Myocyte (in vitro differentiated cells): ENCODE data around the gene ADORA1. TPM values are rescaled to one million over a fixed set of nuclear protein-coding genes. Genes with fewer than 3 reads are reported as not detected.

ENCODE experiments used
- DNase-seq: peaks from one replicate; pipeline ENCODE4 v3.0.0-alpha.2; 2012; ENCODE audit warnings: low read depth
- total RNA-seq: library from RNA; depleted of rRNA; stranded (reverse); fragments of >200 nt; gene quantifications from 2 replicates; pipeline ENCODE4 v1.2.3, GENCODE V29; 2014

The ADORA1 gene
- total RNA-seq, 1 donor from 2014 or later, result 27.4 TPM

DNA sequence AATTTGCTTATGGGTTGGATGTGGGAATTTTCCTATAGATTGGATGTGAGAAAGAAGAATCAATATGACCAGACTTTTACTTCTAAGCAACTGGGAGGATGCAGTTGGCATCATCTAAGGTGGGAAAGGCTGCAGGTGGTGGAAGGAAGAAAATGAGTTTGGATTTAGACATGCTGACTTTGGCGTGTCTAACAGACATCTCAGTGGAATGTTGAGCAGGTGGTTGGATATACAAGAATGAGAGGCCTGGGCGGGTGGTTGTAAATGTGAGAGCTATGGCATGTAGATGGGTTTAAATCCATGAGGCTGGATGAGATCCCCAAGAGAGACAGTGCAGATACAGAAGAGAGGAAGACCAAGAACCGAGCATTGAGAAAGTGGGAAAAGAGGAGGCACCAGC is 10.5 kb downstream of the ADORA1 start:
- no peak for DNase-seq

DNA sequence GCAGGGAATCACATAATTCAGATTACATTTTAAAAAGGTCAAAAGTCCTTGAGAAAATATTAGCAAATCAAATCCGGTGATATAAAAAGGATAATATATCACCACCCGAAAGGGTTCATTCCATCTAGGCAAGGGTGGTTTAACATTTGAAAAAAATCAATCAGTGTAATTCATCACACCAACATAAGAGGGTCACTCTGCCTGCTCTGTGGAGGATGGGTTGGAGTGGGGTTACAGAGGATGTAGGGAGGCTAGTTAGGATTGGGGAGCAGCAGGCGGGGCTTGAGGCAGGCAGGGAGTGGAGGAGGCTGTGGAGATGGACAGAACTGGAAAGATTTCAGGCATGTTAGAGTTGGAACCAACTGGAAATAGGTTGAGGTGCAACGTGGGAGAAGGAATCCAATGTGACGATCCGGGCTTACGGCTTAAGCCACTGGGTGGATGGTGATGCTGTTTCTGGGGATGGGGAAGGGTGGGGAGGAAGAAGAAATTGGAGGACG is 12.5 kb downstream of the ADORA1 start:
- DNase-seq, result no peak

DNA sequence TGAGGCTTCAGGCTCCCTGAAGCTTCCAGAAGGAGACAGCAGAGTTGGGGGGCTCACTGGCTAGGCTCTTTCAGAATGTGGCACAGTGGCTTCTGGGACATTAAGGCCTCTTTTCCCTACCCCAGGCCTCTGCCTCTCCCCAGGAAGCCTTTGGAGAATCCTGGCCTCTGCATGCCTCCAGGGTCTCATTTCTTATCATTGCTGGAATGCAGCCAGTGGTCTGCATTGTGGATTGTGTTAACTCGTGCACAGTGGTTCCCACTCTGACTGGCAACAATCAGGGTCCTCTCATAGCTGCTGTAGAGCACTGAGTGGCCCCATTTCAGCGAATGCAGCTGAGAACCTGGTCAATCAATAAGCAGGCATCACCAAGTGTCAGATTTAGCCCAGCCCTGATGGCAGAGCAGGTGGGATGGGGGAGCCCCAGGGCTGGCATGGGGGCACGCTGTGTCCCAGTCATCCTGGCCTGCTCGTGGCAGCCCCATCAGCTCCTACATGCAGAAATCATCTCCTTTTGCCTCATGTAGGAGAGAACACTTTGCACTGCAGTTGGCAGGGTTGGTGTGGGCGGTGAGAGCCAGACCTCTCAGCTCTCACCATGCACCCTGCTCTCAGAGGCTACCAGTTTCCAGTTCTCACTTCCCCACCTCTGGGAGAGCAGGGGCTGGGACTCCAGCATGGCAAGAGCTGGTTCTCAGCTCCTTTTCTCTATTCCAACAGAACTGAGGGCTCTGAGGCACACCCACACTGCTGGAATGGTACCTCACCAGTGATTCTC is 13.4 kb downstream of the ADORA1 start:
- DNase-seq, result no peak

DNA sequence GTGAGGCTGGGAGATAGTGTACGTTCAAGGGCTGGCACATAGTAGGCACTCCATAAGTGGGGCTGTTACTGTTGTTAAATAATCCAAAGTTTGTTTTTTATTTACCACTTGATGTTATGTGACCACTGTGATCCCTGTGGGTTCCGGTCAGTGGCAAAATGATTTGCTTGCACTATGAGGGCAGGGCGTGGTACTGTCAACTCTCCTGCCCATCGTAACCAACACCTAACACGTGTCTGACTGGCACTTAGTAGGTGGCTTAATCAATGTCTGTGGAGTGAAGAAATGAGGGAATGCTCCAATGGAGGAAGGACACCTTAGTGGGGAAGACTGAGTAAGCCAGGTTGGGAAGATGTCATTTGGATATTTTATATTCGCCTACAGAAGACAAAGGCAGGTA is 14.6 kb downstream of the ADORA1 start:
- no peak for DNase-seq

DNA sequence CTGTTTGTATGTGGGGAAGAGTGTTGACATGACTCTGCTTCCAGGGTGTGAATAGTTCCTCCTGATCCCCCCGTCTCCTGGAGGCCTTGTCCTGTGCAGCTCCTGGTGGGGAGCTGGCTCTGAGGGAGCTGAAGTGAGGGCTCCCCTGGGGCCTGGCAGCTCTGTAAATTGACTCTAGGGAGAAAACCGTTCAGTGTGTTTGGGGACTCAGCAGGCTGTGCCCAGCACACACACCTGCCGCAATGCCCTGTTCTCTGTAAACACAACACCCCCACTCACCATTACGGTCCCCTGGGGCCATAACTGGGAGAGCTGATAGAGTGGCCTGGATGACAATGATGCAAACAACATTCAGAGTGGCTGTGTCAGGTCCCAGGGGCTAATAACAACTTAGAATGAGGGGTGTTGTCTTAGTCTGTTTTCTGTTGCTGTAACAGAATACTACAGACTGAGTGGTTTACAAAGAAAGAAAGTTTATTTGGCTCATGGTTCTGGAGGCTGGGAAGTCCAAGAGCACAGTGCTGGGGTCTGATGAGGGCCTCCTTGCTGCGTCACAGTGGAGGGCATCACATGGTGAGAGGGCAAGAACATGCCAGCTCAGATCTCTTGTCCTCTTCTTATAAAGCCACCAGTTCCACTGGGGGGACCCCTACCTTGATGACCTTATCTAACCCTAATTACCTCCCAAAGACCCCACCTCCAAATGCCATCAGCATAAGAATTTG is 15.3 kb downstream of the ADORA1 start:
- no peak for DNase-seq

DNA sequence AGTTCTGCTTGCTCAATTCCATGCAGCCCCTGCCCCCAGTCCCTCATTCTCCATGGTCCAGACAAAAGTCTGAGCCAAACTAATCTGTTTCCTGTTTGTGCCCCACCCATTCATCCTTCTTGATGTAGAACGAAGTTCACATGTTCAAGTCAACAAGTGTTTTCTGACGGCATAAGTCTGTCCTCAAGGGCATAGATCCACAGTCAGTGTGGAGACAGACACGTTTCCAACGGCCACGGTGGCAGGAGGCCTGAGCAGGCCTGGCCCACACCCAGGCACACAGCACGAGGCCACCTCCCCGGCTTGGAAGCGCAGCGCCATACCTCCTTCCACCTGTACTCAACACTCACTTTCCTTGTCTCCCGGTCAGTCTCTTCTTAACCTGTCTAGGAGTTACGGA is 16.1 kb downstream of the ADORA1 start:
- DNase-seq, result no peak

DNA sequence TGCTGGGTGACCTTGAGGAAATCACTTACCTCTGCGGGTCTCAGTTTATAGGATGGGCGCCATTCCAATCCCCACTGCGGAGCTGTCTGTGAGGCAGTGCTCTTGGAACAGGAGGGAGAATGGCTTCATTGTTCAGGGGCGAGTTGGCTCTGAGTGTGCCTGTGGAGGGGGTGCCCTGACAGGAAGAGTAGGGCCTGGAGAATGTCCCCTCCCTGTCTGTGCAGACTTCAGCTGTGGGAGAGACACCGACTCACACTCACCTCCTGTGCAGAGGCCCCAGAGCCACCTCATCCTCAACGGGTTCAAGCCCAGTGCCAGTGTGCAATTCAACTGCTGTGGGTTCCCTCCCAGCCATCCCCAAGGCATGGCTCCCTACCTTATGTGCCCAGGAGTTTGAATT is 17.1 kb downstream of the ADORA1 start:
- no peak for DNase-seq

DNA sequence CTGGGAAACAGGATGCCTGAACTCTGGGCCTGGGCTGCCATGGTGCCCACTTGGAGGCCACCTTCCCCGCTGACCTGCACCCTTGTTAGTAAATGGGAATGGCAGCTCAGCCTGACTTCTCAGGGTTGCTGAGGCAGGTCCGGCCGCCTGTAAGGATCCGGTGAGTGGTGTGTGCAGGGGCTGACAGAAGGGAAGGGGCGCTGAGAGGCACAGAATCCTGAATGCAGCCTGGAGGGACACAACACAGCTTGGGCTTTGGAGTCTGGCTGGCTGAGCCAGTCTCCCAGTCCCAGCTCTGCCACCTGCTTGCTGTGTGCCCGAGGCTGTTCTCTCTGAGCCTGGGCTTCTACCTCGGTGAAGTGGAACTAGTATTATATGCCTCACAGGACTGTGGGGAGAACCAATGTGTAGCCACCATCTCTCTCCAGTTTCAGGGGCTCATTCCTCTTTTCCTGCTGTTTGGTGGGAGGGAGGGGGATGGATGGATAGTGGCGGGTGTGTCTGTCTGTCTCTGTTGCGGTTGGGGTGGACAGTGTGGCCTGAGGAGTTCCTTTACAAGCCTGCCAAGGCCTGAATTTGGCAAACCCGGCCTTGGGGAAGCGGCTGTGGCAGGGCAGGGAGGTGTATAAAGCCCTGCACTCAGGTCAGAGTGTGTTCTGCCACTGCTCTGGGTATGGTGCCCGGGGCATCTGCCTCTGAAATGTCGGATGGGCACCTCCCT is 18.0 kb downstream of the ADORA1 start:
- DNase-seq, result no peak

DNA sequence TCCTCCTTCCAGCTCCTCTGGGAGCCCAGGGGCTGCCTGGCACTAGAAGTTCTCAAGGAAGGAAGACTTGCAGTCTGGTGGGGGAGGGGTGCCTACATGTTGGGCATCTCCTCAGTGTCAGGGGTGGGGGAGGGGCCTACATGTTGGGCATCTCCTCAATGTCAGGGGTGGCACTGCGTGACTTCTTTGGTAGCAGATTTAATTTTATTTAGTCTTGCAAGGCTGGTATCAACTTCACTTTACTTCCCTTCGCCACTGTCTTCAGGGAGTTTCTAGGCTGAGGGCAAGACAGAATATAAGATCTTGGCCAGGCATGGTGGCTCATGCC is 18.5 kb downstream of the ADORA1 start:
- no peak for DNase-seq

DNA sequence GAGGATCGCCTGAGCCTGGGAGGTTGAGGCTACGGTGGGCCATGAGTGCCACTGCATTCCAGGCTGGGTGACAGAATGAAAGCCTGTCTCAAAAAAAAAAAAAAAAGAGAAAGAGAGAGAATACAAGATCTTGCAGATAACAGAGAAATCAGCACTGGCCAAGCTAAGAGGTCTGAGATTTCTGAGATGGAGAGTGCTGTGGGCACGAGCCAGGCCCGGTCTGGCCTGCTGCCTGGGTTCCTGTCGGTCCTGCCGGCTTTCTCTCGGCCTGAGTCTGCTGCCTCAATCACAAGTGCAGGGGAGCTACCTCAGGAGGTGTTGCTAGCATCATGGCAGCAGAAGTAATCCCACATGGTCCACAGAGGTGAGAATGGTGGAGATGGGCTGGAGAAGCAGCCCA is 19.0 kb downstream of the ADORA1 start:
- DNase-seq, result no peak

DNA sequence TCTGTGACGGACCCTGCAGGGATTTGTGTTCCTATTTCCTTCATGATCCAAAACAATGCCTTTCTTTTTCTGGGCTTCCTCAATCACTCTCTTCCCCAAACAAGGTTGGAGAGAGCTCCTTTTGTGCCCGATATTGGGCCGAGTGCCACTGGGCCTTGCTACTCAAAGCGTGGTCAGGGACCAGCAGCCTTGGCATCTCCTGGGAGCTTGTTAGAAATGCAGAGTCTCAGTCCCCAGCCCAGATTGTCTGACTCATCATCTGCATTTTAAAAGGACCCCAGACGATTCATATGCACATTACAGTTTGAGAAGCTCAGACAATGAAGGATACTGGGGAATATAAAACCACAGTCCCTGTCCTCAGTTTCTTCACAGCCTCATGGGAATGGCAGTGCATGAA is 19.9 kb downstream of the ADORA1 start:
- no peak for DNase-seq

DNA sequence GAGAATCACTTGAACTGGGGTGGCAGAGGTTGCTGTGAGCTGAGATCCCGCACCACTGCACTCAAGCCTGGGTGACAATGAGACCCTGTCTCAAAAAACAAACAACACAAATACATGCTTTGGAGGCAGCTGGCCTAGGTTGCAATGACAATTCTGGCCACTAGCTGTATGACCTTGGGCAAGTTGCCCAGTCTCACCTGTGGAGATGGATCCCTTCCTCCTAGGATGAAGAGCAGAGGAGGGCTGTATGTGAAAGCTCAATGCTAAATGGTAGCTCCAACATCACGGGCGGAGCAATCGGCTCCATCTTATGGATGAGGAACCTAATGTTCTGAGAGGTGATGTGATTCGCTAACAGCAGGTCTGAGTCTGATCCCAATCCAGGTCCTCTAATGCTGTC is 20.6 kb downstream of the ADORA1 start:
- DNase-seq, result no peak

DNA sequence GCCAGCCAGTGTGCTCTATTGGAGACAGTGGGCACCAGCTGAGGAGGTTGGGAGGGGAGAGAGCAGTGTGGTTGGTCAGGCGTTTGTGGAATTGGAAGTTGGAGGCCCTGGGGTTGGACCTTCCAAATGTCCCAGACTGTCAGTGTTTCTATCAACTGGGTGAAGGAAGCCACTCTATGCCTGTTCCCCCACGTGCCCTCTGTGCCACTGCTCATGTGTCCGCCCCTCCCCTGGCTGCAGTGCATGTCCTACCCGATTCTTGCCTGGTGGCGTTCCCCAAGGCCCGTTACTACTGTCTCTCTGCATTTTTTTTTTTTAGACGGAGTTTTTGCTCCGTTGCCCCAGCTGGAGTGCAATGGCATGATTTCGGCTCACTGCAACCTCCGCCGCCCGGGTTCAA is 21.1 kb downstream of the ADORA1 start:
- DNase-seq, result no peak

DNA sequence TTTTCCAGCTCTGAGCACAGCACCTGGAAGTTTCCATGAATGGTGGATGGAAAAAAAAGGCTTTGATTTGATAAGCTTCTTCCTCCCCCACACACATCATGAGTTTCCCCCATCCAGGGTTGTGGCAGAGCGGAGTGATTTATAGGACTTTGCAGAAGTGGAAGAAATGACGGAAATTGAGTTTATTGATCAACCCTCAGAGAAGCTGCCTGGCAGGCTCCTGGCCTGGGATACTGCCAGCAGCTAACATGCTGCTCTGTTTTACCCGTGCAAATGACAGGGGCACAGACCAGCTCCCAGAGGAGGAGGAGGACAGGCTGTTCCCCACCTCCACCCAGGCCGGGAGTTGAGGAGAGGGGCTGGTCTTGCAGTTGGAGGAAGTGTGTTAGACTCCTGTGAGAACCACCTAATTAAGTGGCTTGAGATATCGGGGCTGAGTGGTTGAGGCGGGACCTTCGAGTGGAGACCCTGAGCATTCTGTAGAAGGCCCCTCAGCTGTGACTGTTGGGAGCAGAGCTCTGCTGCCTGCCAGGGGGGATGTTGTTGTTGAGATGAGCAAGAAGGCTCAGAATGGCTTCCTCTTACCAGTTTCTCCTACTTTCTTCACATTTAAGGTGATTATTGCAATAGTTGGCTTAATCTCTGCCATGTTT is 21.8 kb downstream of the ADORA1 start:
- DNase-seq, result no peak

DNA sequence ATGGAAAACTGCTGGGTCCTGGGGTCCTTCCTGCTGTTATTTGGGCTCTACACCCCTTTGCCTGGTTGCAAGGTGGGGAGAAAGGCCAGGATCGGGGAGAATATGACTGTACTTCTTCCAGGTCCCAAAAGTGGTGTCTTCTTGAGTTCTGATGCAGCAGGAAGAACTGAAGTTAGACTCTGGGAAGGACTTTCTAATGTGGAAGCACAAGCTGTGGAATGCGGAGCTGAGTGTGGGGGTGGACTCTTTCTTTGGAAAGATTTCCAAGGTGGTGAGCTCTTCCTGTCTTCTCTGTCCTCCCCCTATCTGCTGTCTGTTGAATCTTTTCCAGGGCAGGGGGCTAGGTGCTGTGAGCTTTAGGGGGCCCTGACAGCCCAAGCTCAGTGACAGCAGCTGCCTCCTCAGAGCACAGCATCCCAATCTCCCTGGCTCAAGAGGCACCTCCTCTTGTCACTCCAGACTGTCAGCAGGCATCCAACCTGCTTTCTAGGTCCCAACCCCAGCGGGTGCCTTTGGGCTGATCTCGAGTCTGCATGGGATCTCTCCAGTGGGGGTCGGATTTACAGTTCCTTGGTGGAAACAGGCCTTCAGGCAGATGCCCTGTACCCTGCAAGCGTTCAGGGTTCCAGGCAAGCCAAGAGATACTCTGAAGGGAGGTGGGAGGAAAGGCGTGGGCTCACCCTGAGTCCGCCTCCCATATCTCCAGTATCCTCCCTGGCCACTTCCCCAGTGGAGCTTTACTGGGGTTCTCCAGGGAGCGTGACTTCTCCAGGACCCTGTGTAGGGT is 23.2 kb downstream of the ADORA1 start:
- DNase-seq, result no peak

DNA sequence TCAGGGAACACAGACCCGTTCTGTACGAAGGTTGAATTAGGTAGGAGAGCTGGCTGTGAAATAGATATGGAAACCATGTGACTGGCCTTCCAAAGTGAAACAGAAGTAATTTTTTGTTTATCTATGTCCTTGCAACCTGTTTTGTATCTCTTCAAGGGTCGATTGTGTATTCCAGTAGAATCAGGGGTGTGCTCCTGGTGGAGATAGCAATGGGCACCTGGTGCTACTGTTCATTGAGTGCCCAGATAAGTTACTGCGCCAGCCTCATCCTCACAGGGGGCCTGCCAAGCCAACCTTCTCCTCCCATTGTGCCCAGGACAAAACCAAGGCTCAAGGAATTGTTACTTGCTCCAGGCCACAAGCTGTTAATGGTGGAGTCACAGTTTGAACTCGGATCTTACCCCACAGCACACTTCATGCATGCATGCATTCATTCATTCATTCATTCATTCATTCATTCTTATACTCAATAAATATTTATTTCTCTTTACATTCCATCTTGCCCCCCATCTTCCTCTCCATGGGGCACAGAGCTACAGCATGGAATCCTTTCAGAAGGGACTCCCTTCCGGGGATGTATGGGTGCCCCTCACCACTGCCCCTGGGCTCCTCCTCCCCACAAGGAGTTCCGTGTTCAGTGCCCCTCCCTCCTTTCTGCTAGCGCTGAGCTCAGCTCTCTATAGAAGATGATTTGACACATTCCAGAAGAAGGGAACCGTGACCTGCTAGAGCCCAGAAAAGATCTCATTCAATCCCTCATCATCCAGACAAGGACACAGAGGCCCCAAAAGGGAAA is 24.0 kb downstream of the ADORA1 start:
- no peak for DNase-seq

DNA sequence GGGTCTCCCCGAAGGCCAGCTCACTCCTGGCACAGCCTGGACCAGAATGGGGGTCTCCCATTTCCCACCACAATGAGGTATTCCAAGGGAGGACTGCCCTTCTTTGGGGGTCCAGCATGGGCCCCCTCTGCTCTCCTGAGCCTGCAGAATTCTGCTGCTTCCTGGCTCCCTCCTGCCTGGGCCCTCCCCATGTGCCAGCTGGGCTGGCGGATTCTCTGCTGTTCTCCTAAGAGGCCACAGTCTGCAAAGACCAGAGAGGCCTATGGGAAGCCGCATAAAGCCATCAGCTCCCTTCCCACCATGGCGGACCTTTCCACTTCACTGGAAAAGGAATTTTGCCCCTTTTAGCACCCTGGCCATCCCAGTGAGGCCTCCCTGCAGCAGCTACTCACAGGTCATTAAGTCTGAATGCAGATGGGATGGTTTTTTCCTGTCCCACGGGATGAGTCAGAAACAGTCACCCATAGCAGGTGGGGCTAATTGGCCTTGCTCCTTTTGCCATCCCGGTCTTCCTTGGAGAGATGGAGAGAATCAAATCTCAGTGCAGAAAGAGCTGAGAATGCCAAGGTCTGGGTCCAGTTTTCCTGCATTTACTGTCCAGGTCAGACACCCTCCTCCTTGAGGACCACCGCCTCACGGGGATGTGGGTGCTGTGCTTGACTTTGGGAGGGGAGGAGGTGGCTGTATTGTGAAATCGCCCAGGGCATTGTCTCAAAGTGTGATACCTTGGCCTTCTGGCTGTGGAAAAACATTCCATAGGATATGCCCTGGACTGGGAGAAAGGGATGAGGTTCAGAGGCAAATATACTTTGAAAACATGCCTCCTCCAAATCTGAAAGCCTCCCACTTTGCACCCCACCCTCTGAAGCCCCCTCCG is 24.9 kb downstream of the ADORA1 start:
- no peak for DNase-seq

DNA sequence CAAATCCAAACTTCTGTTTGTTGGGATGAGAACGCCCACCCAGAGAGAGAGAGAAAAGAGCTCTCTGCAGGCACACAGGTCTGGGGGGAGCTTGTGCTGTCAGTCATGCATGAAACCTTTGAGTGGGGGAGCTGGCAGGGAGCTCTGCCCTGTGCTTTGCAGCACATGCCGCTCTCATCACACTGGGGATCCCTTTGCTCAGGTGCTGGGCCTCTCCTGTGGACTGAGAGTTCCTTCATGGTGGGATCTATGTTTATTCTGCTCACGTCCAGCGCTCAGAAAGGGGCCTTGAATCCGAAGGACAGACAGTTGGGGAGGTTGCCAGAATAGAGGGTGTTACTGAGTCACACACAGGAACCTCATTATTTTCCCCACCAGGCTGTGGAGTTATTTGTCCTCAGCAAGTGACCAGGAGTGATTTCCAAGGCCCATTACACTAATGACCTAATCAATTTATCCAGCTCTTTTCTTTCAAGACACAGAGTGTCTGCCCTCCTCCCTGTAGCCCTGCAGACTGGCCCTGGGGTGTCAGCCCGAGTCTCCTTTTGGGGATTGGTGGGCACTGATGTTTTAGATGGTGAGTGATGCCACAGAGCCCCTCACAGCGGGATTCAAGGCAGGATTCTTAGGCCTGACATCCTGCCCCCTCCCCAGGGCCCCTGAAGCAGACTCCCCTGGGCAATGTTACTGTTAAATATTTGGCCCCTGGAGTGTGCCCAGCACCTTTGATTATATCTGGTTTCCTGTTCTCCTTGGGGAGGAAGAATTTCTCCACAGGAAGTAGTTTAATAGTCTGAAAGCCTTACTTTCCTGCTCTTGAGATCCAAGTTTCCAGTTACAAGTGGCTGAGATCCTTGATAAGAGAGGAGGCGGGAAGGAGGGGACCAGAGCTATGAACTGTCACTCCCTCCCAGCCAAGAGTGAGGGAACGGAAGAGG is 25.8 kb downstream of the ADORA1 start:
- no peak for DNase-seq
